ENCODE data around the gene BPIFA2.

GRCh38 chr20:33119725-33120720 lies 47.9 kb upstream of the BPIFA2 start:
- TF ChIP-seq POLR2A (IDR thresholded peaks at IDR 0.05) (no peak), CTCF (IDR thresholded peaks at IDR 0.05 in 4 of 5, conservative IDR thresholded peaks at IDR 0.05 in 1 of 5) (no peak)
